ENCODE measurements around the gene SLC6A12.

GRCh38 chr12:155006-155405 lies 59.0 kb downstream of the SLC6A12 start:
- TF ChIP-seq TCF4 (CRISPR knock-in tag; IDR thresholded peaks at IDR 0.05; ENCODE audit: borderline replicate concordance) (no peak), PATZ1 (CRISPR knock-in tag; IDR thresholded peaks at IDR 0.05; ENCODE audit: borderline replicate concordance) (no peak), ZFP3 (CRISPR knock-in tag; IDR thresholded peaks at IDR 0.05) (no peak), TSHZ2 (CRISPR knock-in tag; IDR thresholded peaks at IDR 0.05) (no peak), OSR1 (CRISPR knock-in tag; IDR thresholded peaks at IDR 0.05) (no peak), BACH2 (CRISPR knock-in tag; IDR thresholded peaks at IDR 0.05; ENCODE audit: borderline replicate concordance) (no peak), RARB (CRISPR knock-in tag; IDR thresholded peaks at IDR 0.05) (no peak), ZC3H10 (CRISPR knock-in tag; IDR thresholded peaks at IDR 0.05) (no peak), PPARA (CRISPR knock-in tag; IDR thresholded peaks at IDR 0.05; ENCODE audit: borderline replicate concordance) (no peak)
